ENCODE results near the gene ARHGAP24. TPM values are rescaled to one million over a fixed set of nuclear protein-coding genes. Genes with fewer than 3 reads are reported as not detected.
"Not testable (repeated sequence)": the region's sequence is repeated elsewhere in the genome, so short reads cannot be mapped to it uniquely, and the experiment has no call there.

The ARHGAP24 gene
- total RNA-seq, 1 donor from 2014 or later: 1.5 TPM

DNA sequence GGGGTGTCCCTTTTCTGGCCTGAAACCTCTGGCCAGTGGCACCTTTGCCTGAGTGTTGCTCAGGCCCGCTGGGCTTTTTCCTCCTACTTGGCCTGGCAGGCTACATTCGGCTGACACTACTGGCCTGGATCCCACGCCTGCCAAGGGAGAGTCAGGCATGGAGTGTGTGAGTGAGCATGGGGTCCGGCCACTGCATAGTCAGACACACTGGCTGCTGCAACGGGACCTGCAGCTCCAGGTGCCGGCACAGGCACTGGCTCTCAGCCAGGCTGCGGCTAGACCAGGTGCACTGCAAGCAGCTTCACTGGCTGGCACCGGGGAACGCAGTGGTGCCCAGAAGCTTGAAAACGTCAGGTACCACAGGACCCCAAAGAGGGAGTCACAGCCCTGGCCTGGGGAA lies 434.9 kb downstream of the ARHGAP24 start:
- Mint-ChIP-seq H3K27me3 (ENCODE audit: low read depth) (no peaks in the 10 kb centered on the region), H3K4me3 (no peak overlapping the region), H3K9me3 (no peaks in the 10 kb centered on the region), H3K36me3 (ENCODE audit: low read depth) (no peaks in the 10 kb centered on the region), H3K27ac (ENCODE audit: unreplicated experiment) (no peak overlapping the region), H3K4me1 (no peaks in the 10 kb centered on the region)
- TF ChIP-seq, protein P1, sequence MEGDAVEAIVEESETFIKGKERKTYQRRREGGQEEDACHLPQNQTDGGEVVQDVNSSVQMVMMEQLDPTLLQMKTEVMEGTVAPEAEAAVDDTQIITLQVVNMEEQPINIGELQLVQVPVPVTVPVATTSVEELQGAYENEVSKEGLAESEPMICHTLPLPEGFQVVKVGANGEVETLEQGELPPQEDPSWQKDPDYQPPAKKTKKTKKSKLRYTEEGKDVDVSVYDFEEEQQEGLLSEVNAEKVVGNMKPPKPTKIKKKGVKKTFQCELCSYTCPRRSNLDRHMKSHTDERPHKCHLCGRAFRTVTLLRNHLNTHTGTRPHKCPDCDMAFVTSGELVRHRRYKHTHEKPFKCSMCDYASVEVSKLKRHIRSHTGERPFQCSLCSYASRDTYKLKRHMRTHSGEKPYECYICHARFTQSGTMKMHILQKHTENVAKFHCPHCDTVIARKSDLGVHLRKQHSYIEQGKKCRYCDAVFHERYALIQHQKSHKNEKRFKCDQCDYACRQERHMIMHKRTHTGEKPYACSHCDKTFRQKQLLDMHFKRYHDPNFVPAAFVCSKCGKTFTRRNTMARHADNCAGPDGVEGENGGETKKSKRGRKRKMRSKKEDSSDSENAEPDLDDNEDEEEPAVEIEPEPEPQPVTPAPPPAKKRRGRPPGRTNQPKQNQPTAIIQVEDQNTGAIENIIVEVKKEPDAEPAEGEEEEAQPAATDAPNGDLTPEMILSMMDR (conservative IDR thresholded peaks at IDR 0.05): no peak
- no peak for DNase-seq (ENCODE audit: low read depth, low spot score)

DNA sequence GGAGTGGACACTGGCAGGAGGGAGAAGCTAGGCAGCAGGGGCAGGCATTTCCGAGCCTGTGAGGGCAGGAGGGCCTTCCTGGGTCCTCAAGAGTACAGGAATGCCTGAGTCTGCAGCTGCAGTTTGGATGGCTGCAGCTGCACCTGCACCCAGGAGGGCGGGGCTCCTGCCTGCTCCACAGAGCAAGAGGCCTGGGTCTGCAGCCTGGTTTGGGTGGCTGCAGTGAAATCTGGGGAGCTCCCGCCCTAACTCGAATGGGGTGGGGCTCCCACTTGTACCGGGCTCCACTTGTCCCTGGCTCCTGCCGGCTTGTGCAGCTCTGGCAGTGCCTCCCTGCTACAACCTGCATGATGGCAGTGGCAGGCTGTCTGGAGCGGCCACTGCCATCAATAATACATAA lies 436.0 kb downstream of the ARHGAP24 start:
- Mint-ChIP-seq H3K9me3 (peaks cover 2% of the 10 kb centered on the region), H3K4me3 (no peak overlapping the region), H3K36me3 (ENCODE audit: low read depth) (no peaks in the 10 kb centered on the region), H3K27me3 (ENCODE audit: low read depth) (no peaks in the 10 kb centered on the region), H3K27ac (ENCODE audit: unreplicated experiment) (no peak overlapping the region), H3K4me1 (no peaks in the 10 kb centered on the region)
- TF ChIP-seq, protein P1 (conservative IDR thresholded peaks at IDR 0.05): no peak
- no peak for DNase-seq (ENCODE audit: low read depth, low spot score)

DNA sequence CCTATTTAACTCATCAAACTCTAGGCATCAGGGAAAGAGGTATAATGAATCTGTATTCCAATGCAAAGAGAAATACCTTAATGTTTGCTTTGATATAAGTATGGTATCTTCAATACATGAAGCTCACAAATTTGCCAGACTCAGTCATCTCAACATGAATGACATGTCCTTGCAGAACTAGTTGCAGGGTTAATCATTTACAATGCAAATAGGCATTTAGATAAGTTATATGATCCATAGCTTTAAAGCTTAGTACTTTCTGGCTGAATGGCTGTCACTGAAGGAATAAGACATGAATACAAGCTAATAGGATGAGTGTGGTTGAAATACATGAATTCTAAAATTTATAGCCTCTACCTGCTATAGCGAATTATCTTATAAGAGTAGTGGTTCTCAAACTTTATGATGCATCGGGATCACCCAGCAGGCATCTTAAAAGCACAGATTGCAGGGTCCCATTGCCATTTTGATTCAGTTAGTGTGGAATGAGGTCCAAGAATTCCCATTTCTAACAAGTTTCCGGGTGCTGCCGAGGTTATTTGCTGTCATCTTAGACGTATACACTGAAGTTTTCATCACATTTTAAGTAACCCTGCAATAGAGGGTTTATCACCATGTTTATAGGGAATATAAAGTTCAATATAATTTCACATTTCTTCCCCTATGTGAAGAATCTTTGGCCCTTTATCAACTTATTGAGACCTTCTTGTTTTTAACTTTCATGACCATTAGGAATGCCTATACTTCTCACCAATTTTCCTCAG lies 439.2 kb downstream of the ARHGAP24 start:
- Mint-ChIP-seq H3K4me3 (no peak overlapping the region), H3K27ac (ENCODE audit: unreplicated experiment) (no peak overlapping the region), H3K9me3 (peaks cover 3% of the 10 kb centered on the region), H3K27me3 (ENCODE audit: low read depth) (no peaks in the 10 kb centered on the region), H3K4me1 (peaks cover under 1% of the 10 kb centered on the region), H3K36me3 (ENCODE audit: low read depth) (no peaks in the 10 kb centered on the region)
- TF ChIP-seq, protein P1 (conservative IDR thresholded peaks at IDR 0.05): no peak
- no peak for DNase-seq (ENCODE audit: low read depth, low spot score)

DNA sequence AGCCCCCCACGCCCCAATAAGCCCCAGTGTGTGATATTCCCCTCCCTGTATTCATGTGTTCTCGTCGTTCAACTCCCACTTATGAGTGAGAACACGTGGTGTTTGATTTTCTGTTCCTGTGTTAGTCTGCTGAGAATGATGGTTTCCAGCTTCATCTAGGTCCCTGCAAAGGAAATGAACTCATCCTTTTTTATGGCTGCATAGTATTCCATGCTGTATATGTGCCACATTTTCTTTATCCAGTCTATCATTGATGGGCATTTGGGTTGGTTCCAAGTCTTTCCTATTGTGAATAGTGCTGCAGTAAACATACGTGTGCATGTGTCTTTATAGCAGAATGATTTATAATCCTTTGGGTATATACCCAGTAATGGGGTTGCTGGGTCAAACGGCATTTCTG lies 440.6 kb downstream of the ARHGAP24 start:
- H3K4me3 Mint-ChIP-seq; H3K36me3 Mint-ChIP-seq (ENCODE audit: low read depth); H3K27ac Mint-ChIP-seq (ENCODE audit: unreplicated experiment); H3K27me3 Mint-ChIP-seq (ENCODE audit: low read depth); H3K9me3 Mint-ChIP-seq; H3K4me1 Mint-ChIP-seq; DNase-seq (ENCODE audit: low read depth, low spot score): not testable (repeated sequence)

DNA sequence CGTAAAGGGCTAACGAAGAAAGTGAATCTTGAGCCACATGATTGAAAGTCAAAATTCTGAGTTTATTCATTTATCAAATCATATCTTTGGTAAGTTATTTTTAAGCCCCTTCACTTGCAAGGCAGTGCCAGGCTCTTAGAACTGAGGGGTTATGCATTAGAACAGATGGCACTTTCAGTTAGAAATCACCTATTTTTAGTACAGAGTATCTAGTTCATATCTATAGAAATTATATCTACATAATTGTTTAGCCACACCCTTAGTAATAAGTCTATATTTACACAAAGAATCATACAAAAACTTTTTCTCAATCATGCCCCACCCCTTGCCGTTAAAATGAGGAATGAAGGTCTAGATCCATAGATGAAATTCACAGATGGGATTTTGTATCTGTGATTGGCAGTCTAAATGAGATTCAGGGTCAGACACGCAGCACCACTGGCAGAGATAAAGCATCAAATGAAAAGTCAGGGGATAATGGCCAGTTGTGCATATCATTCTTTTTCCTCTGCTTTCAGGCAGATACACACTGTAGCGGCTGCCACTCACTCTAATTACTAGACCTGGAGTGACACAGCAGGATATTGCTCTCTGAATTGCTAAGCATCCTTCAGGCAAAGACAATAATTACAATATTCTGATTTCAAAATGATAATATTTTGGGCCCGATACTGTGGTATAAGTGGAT lies 444.4 kb downstream of the ARHGAP24 start:
- Mint-ChIP-seq H3K27ac (ENCODE audit: unreplicated experiment) (no peak overlapping the region), H3K27me3 (ENCODE audit: low read depth) (no peaks in the 10 kb centered on the region), H3K4me3 (no peak overlapping the region), H3K4me1 (peaks cover 5% of the 10 kb centered on the region), H3K9me3 (peaks cover 3% of the 10 kb centered on the region), H3K36me3 (ENCODE audit: low read depth) (no peaks in the 10 kb centered on the region)
- no peak for DNase-seq (ENCODE audit: low read depth, low spot score)
- TF ChIP-seq, protein P1 (conservative IDR thresholded peaks at IDR 0.05): no peak

DNA sequence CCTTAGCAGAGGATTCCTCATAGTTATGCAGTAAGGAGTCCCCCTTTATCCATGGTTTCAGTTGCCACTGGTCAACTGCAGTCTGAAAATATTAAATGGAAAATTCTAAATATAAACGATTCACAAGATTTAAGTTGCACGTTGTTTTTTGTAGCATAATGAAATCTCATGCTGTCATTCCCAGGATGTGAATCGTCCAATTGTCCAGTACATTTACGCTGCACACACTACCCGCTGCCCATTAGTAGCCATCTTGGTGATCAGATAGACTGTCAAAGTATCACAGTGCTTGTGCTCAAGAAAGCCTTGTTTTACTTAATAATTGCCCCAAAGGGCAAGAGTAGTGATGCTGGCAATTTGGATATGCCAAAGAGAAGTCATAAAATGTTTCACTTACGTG lies 450.1 kb downstream of the ARHGAP24 start:
- TF ChIP-seq, protein P1 (conservative IDR thresholded peaks at IDR 0.05): no peak
- no peak for DNase-seq (ENCODE audit: low read depth, low spot score)
- Mint-ChIP-seq H3K27ac (ENCODE audit: unreplicated experiment) (no peak overlapping the region), H3K4me1 (peaks cover 16% of the 10 kb centered on the region), H3K27me3 (ENCODE audit: low read depth) (no peaks in the 10 kb centered on the region), H3K36me3 (ENCODE audit: low read depth) (no peaks in the 10 kb centered on the region), H3K9me3 (no peaks in the 10 kb centered on the region), H3K4me3 (no peak overlapping the region)

Measured in neural crest cell (in vitro differentiated cells).